Endothelial cell of umbilical vein (primary cell): Measurements from ENCODE around the gene GAK.

Experiments
- POLR2A ChIP-seq: IDR thresholded peaks from 2 replicates; pipeline ENCODE4 v1.6.1; 2012; ENCODE audit warnings: low read depth, mild to moderate bottlenecking, control low read depth, low read length
- TF ChIP-seq, protein P1 (sequence below), 2 donors: IDR thresholded peaks; 1 replicate in 1 of 2; 2 replicates in 1 of 2; pipeline ENCODE4 v1.5.1; 2011; ENCODE audit warnings: low read length in 2 of 2, mild to moderate bottlenecking in 2 of 2, moderate library complexity in 2 of 2, control low read depth in 1 of 2, inconsistent platforms in 1 of 2, low read depth in 1 of 2; ENCODE audit not compliant: insufficient read depth in 1 of 2; ENCODE audit errors: extremely low read depth in 1 of 2

DNA sequence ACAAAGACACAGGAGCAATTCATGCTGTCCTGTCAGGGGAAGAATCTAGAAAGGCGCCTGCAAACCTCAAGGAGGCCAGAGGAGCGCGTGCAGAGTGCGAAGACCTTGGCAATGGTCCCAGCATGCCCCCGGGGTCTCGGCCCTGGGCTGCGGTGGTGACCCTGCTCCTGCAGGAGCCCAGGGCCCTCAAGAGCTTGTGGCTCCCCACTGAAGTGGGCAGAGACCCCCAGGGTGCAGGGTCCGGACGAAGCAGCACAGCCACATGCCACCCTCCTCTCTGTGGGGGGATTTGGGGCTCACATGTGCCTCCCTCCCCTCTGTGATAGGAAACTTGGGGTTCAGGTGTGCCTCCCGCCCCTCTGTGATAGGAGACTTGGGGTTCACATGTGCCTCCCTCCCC, 39.3 kb downstream of the GAK start:
- TF ChIP-seq, protein P1, sequence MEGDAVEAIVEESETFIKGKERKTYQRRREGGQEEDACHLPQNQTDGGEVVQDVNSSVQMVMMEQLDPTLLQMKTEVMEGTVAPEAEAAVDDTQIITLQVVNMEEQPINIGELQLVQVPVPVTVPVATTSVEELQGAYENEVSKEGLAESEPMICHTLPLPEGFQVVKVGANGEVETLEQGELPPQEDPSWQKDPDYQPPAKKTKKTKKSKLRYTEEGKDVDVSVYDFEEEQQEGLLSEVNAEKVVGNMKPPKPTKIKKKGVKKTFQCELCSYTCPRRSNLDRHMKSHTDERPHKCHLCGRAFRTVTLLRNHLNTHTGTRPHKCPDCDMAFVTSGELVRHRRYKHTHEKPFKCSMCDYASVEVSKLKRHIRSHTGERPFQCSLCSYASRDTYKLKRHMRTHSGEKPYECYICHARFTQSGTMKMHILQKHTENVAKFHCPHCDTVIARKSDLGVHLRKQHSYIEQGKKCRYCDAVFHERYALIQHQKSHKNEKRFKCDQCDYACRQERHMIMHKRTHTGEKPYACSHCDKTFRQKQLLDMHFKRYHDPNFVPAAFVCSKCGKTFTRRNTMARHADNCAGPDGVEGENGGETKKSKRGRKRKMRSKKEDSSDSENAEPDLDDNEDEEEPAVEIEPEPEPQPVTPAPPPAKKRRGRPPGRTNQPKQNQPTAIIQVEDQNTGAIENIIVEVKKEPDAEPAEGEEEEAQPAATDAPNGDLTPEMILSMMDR (IDR thresholded peaks at IDR 0.05; ENCODE audit: extremely low read depth in 1 of 2, insufficient read depth in 1 of 2, low read depth in 1 of 2, low read length in 2 of 2) = no peak
- no peak for TF ChIP-seq POLR2A
